SK-N-SH treated with all-trans-retinoic acid at 6 μM for 48 hours (cell line): ENCODE measurements around the gene YES1.

Source experiments
- ATAC-seq: fragments of 200-7000 bp; cut with Tn5 transposase; 3 replicates; pipeline ENCODE4 v1.9.1; 2020; ENCODE audit warnings: mild to moderate bottlenecking, moderate library complexity
- ARNTL ChIP-seq: fragments of 450-650 bp; formaldehyde crosslinking; IDR thresholded peaks from 2 replicates; pipeline ENCODE4 v1.5.0; 2020; ENCODE audit warnings: low read depth, mild to moderate bottlenecking, moderate library complexity, borderline replicate concordance
- BACH2 ChIP-seq: fragments of 250-450 bp; sonication (Bioruptor Pico); IDR thresholded peaks from 2 replicates; pipeline ENCODE4 v1.9.0; 2021; ENCODE audit warnings: mild to moderate bottlenecking, borderline replicate concordance
- CSRNP3 ChIP-seq: fragments of 250-450 bp; sonication (Bioruptor Pico); IDR thresholded peaks from 2 replicates; pipeline ENCODE4 v1.5.1; 2021; ENCODE audit warnings: mild to moderate bottlenecking, moderate library complexity
- ESRRG ChIP-seq: fragments of 250-450 bp; sonication (Bioruptor Pico); IDR thresholded peaks from 2 replicates; pipeline ENCODE4 v1.6.1; 2021; ENCODE audit warnings: mild to moderate bottlenecking
- GLIS3 ChIP-seq: fragments of 250-450 bp; sonication (Bioruptor Pico); IDR thresholded peaks from 2 replicates; pipeline ENCODE4 v1.5.0; 2020; ENCODE audit warnings: mild to moderate bottlenecking, moderate library complexity
- ISL1 ChIP-seq: fragments of 250-450 bp; sonication (Bioruptor Pico); IDR thresholded peaks from 2 replicates; pipeline ENCODE4 v2.1.2; 2022; ENCODE audit warnings: mild to moderate bottlenecking, moderate library complexity
- OSR1 ChIP-seq: fragments of 250-450 bp; sonication (Bioruptor Pico); IDR thresholded peaks from 2 replicates; pipeline ENCODE4 v1.8.0; 2022; ENCODE audit warnings: moderate library complexity, mild to moderate bottlenecking, inconsistent platforms
- RARB ChIP-seq: fragments of 250-450 bp; sonication (Bioruptor Pico); IDR thresholded peaks from 2 replicates; pipeline ENCODE4 v1.8.0; 2021; ENCODE audit warnings: mild to moderate bottlenecking, moderate library complexity
- TCF4 ChIP-seq: fragments of 250-450 bp; sonication (Bioruptor Pico); IDR thresholded peaks from 2 replicates; pipeline ENCODE4 v1.8.0; 2021; ENCODE audit warnings: mild to moderate bottlenecking, moderate library complexity, borderline replicate concordance
- TOX ChIP-seq: fragments of 250-450 bp; sonication (Bioruptor Pico); IDR thresholded peaks from 2 replicates; pipeline ENCODE4 v1.8.0; 2021; ENCODE audit warnings: mild to moderate bottlenecking, moderate library complexity, borderline replicate concordance
- TSHZ2 ChIP-seq: fragments of 250-450 bp; sonication (Bioruptor Pico); IDR thresholded peaks from 2 replicates; pipeline ENCODE4 v1.5.0; 2020; ENCODE audit warnings: mild to moderate bottlenecking, moderate library complexity
- ZFP3 ChIP-seq: fragments of 250-450 bp; sonication (Bioruptor Pico); IDR thresholded peaks from 2 replicates; pipeline ENCODE4 v1.5.0; 2020; ENCODE audit warnings: mild to moderate bottlenecking, moderate library complexity
- ZNF565 ChIP-seq: fragments of 450-650 bp; formaldehyde crosslinking; conservative IDR thresholded peaks from 2 replicates; pipeline ENCODE4 v1.5.0; 2020; ENCODE audit warnings: low read depth, mild to moderate bottlenecking, moderate library complexity
- ZNF70 ChIP-seq: fragments of 450-650 bp; formaldehyde crosslinking; IDR thresholded peaks from 2 replicates; pipeline ENCODE4 v1.5.0; 2020; ENCODE audit warnings: mild to moderate bottlenecking, moderate library complexity
- ZNF8 ChIP-seq: fragments of 450-650 bp; formaldehyde crosslinking; IDR thresholded peaks from 2 replicates; pipeline ENCODE4 v1.5.0; 2020; ENCODE audit warnings: mild to moderate bottlenecking, moderate library complexity
- TF ChIP-seq, protein P1 (sequence below): fragments of 250-450 bp; sonication (Bioruptor Pico); IDR thresholded peaks from 2 replicates; pipeline ENCODE4 v1.8.0; 2020; ENCODE audit warnings: mild to moderate bottlenecking, moderate library complexity, borderline replicate concordance
- TF ChIP-seq, protein P2 (sequence below): fragments of 250-450 bp; sonication (Bioruptor Pico); IDR thresholded peaks from 2 replicates; pipeline ENCODE4 v1.5.1; 2020; ENCODE audit warnings: low read depth, mild to moderate bottlenecking, moderate library complexity
- TF ChIP-seq, protein P3 (sequence below): fragments of 250-450 bp; sonication (Bioruptor Pico); IDR thresholded peaks from 2 replicates; pipeline ENCODE4 v1.8.0; 2021; ENCODE audit warnings: low read depth, mild to moderate bottlenecking, moderate library complexity, borderline replicate concordance

The YES1 gene

DNA sequence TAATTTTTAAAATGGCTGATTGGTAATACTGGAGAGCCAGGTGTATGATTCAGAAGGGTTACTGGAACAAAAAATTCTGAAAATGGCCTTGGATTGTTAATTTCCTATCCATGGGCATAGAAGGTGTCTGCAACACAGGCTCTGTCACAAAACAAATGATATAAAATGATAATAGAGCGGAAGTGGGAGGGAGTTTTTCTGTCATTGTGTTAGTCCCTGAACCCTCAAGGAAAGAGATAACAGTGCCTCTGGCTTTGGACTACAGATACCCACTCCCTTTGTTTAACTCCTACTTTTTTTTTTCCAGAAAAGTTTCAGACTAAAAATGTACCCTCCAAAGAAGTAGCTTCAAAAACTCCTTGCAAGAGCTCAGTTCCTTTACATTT, 28.0 kb upstream of the YES1 start (continued):
- TF ChIP-seq TCF4 = no peak
- TF ChIP-seq ZFP3 = no peak
- no peak for TF ChIP-seq CSRNP3 (CRISPR knock-in tag)
- no peak for TF ChIP-seq TOX (CRISPR knock-in tag)
- no peak for TF ChIP-seq OSR1 (CRISPR knock-in tag)
- TF ChIP-seq, all 23 proteins: peak for 0

GRCh38 chr18:839224-840022, 27.4 kb upstream of the YES1 start:
- peak; percentile 99 for ATAC-seq
- TF ChIP-seq ZNF8 (CRISPR knock-in tag) (no peak), TSHZ2 (CRISPR knock-in tag) (no peak), ZNF70 (CRISPR knock-in tag) (no peak)
- TF ChIP-seq, protein P1, sequence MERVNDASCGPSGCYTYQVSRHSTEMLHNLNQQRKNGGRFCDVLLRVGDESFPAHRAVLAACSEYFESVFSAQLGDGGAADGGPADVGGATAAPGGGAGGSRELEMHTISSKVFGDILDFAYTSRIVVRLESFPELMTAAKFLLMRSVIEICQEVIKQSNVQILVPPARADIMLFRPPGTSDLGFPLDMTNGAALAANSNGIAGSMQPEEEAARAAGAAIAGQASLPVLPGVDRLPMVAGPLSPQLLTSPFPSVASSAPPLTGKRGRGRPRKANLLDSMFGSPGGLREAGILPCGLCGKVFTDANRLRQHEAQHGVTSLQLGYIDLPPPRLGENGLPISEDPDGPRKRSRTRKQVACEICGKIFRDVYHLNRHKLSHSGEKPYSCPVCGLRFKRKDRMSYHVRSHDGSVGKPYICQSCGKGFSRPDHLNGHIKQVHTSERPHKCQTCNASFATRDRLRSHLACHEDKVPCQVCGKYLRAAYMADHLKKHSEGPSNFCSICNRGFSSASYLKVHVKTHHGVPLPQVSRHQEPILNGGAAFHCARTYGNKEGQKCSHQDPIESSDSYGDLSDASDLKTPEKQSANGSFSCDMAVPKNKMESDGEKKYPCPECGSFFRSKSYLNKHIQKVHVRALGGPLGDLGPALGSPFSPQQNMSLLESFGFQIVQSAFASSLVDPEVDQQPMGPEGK (CRISPR knock-in tag) = no peak
- TF ChIP-seq, protein P2, sequence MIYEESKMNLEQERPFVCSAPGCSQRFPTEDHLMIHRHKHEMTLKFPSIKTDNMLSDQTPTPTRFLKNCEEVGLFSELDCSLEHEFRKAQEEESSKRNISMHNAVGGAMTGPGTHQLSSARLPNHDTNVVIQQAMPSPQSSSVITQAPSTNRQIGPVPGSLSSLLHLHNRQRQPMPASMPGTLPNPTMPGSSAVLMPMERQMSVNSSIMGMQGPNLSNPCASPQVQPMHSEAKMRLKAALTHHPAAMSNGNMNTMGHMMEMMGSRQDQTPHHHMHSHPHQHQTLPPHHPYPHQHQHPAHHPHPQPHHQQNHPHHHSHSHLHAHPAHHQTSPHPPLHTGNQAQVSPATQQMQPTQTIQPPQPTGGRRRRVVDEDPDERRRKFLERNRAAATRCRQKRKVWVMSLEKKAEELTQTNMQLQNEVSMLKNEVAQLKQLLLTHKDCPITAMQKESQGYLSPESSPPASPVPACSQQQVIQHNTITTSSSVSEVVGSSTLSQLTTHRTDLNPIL (CRISPR knock-in tag) = no peak
- TF ChIP-seq, all 23 proteins: peak for 0

GRCh38 chr18:837922-838321, 25.9 kb upstream of the YES1 start:
- ATAC-seq = no peak
- TF ChIP-seq ARNTL (no peak), ESRRG (no peak), BACH2 (CRISPR knock-in tag) (no peak), ZNF565 (no peak), GLIS3 (CRISPR knock-in tag) (no peak)
- TF ChIP-seq, protein P2 (CRISPR knock-in tag) = no peak

DNA sequence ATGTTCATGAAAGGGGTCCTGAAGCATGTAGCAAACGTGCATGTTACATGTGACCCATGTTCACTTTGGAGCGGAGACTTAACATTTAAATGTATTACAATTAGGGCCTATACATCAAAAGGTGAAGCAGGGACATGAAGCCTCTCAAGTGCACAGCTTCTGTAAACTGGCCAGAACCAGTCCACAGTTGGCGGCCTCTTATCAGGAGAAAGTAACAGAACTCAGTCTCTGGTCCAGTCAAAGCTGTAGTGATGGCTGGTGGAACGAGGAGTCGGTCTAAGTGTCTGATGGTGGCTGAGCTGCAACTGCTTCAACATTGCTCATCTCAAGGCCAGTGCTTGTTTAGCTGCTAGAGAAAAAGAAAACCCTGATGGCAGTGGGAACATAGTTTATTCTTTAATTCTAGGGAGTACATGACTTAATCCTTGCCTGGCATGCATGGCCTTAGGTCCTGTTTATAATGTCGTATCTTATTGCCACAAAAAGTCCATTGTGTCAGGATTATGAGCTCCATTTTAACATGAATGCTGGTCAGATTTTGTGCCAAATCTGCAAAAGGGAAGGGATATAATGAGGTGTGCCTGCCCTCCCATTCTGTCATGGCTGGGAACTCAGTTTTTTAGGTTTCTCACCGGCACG, 22.2 kb upstream of the YES1 start:
- TF ChIP-seq RARB (CRISPR knock-in tag) = no peak
- no peak for TF ChIP-seq ZNF8 (CRISPR knock-in tag)
- no peak for TF ChIP-seq TCF4
- no peak for TF ChIP-seq BACH2 (CRISPR knock-in tag)
- TF ChIP-seq, protein P2 (CRISPR knock-in tag) = no peak
- no peak for TF ChIP-seq CSRNP3 (CRISPR knock-in tag)
- no peak for TF ChIP-seq ZNF70 (CRISPR knock-in tag)
- no peak for TF ChIP-seq ESRRG
- TF ChIP-seq ZFP3 = no peak
- TF ChIP-seq OSR1 (CRISPR knock-in tag) = no peak
- TF ChIP-seq TOX (CRISPR knock-in tag) = no peak
- TF ChIP-seq, protein P3, sequence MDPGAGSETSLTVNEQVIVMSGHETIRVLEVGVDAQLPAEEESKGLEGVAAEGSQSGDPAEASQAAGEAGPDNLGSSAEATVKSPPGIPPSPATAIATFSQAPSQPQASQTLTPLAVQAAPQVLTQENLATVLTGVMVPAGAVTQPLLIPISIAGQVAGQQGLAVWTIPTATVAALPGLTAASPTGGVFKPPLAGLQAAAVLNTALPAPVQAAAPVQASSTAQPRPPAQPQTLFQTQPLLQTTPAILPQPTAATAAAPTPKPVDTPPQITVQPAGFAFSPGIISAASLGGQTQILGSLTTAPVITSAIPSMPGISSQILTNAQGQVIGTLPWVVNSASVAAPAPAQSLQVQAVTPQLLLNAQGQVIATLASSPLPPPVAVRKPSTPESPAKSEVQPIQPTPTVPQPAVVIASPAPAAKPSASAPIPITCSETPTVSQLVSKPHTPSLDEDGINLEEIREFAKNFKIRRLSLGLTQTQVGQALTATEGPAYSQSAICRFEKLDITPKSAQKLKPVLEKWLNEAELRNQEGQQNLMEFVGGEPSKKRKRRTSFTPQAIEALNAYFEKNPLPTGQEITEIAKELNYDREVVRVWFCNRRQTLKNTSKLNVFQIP = no peak
- no peak for TF ChIP-seq ZNF565
- TF ChIP-seq ARNTL = no peak
- no peak for TF ChIP-seq ISL1 (CRISPR knock-in tag)
- TF ChIP-seq, all 23 proteins: peak for 0

More for the DNA sequence above, 22.2 kb upstream of the YES1 start:
- ATAC-seq = no peak
